Omental fat pad (tissue), 4 donors: ENCODE measurements around the gene SLC16A14. TPM values are rescaled to one million over a fixed set of nuclear protein-coding genes. Genes with fewer than 3 reads are reported as not detected.

ENCODE experiments used
- ATAC-seq: fragments of 150-250 bp; one replicate; pipeline ENCODE4 v1.9.1; 2016; ENCODE audit warnings: mild to moderate bottlenecking, moderate library complexity; ENCODE audit not compliant: low FRiP score
- DNase-seq: peaks from one replicate; pipeline ENCODE4 v3.0.0-alpha.2; 2019; ENCODE audit warnings: low spot score
- CTCF ChIP-seq, 3 donors: fragments of 450-650 bp; IDR thresholded peaks; one replicate each; pipeline ENCODE4 v1.5.1; 2016 to 2017; ENCODE audit warnings: antibody characterized with exemption in 3 of 3, mild to moderate bottlenecking in 3 of 3, moderate library complexity in 2 of 3
- total RNA-seq, 4 donors: library from RNA; depleted of rRNA; stranded (reverse); fragments of >200 nt; gene quantifications; one replicate each; pipeline ENCODE4 v1.1.0, GENCODE V29; 2016

Gene SLC16A14
- total RNA-seq, 4 donors from 2014 or later: 1.3 to 5.5 (median 3.2) TPM

DNA sequence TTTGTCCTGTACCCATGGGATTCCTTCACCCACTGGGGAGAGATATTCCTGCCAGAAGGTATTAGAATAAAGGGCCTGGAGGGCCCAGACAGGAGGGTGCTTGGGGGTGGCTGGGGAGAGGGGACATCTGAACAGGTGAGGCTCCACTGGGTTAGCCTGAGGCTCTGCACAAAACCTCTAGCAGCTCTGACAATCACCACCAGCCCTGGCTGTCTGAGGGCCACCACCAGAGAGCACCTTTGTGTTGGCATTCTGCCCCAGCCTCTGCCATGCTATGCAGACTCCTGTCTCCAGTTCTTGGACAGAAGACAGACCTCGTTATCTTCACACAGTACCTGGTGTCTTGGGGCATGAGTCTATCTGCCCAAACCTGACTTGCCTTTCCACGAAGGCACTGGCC is 25.3 kb downstream of the SLC16A14 start:
- no peak for DNase-seq
- no peak for ATAC-seq

DNA sequence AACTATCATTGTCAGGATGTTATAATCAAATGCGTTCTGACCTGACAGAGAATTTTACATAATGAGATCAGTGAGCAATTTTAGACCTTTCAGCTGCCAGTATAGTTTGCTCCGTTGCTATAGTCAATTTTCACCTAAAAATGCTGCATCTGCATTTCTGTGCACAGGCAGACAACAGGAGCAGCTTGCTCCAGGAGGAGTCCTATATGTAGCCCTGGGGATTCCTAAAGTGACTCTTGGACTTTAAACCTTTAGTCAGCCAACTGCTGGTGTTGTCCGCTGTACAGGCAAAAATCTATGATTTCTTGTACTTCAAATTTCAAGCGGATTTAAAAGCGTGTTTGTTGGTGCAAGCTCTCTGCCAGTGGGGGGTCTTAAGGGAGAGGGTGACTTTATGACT is 25.7 kb downstream of the SLC16A14 start:
- TF ChIP-seq CTCF (IDR thresholded peaks at IDR 0.05): no peak
- DNase-seq (no peak), ATAC-seq (no peak)

More for the DNA sequence above, 25.3 kb downstream of the SLC16A14 start:
- no peak for TF ChIP-seq CTCF (IDR thresholded peaks at IDR 0.05)

GRCh38 chr2:230042195-230042594 is 26.5 kb downstream of the SLC16A14 start:
- ATAC-seq (no peak), DNase-seq (no peak)
- no peak for TF ChIP-seq CTCF (IDR thresholded peaks at IDR 0.05)

DNA sequence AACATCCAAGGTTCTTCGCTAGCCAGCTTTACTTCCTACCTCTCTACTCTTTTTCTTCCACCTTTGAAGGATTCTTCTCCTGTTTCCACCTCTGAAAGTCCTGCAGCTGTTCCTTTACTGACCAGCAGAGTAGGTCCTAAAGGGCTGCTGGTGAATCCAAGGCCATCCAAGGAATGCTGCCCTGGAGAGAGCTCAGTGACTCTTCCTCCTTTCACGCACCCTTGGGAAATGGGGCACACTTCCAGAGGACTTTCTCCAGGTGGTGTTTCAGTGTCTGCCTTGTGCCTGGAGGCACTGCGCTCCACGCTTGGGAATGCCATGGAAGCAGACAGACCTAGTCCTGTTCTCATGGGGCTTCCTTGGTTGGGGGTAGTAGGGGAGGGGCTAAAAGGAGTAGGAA is 45.4 kb downstream of the SLC16A14 start:
- ATAC-seq (no peak), DNase-seq (no peak)
- no peak for TF ChIP-seq CTCF (IDR thresholded peaks at IDR 0.05)

GRCh38 chr2:230019742-230020141 is 49.0 kb downstream of the SLC16A14 start:
- no peak for ATAC-seq
- TF ChIP-seq CTCF (IDR thresholded peaks at IDR 0.05): no peak
- DNase-seq: no peak

DNA sequence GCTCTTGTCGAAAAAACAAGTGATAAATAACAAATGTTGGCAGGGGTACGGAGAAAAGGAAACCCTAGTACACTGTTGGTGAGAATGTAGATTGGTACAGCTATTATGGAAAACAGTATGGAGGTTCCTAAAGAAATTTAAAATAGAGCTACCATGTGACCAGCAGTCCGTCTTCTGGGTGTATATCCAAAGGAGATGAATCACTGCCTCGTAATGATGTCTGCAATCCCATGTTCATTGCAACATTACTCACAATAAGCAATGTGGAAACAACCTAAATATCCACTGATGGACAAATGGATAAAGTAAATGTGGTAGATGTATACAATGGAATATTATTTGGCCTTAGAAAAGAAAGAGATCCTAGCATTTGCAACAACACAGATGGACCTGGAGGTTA is 50.6 kb downstream of the SLC16A14 start:
- TF ChIP-seq CTCF (IDR thresholded peaks at IDR 0.05): no peak
- DNase-seq (no peak), ATAC-seq (no peak)

- DNase-seq (no peak), ATAC-seq (no peak)
- no peak for TF ChIP-seq CTCF (IDR thresholded peaks at IDR 0.05)
These were observed 51.9 kb downstream of the SLC16A14 start for GRCh38 chr2:230016844-230017243.
